H1 (cell line): ENCODE measurements around the gene VAV2. TPM values are rescaled to one million over a fixed set of nuclear protein-coding genes. Genes with fewer than 3 reads are reported as not detected.

ENCODE experiments used
- CTCF ChIA-PET: fragments of 300-600 bp; sonication (Branson Sonifier 250); formaldehyde crosslinking; loops from one replicate; lab custom pipeline; 2021; ENCODE audit not compliant: partially characterized antibody; lab: Charles Lee
- POLR2A ChIA-PET: fragments of 300-600 bp; sonication (Branson Sonifier 250); formaldehyde crosslinking; loops from one replicate; lab custom pipeline; 2021; ENCODE audit warnings: inconsistent platforms; ENCODE audit not compliant: partially characterized antibody; lab: Charles Lee
- DNase-seq, 2 experiments: peaks; one replicate each; pipeline versions ENCODE4 v3.0.0 to v3.0.0-alpha.2; 2010 to 2022; ENCODE audit warnings: low spot score in 2 of 2, low read depth in 1 of 2, mixed read lengths in 1 of 2
- FAIRE-seq: peaks from 2 replicates; lab custom pipeline; 2011; peaks lifted over from hg19 to GRCh38; lab: Jason Lieb, UNC
- H2AFZ ChIP-seq: 2 replicates; pipeline ENCODE4 v1.8.1; 2012; ENCODE audit warnings: low read length, inconsistent platforms
- H2AK5ac ChIP-seq: 2 replicates; pipeline ENCODE4 v1.6.1; 2013; ENCODE audit warnings: low read depth, low read length
- H2BK120ac ChIP-seq: replicated peaks from 2 replicates; pipeline ENCODE3; 2013; ENCODE audit warnings: low read depth, low read length, inconsistent platforms
- H2BK12ac ChIP-seq: 2 replicates; pipeline ENCODE4 v1.6.1; 2013; ENCODE audit warnings: low read depth, low read length
- H2BK15ac ChIP-seq: 2 replicates; pipeline ENCODE4 v1.6.1; 2013; ENCODE audit warnings: low read length
- H2BK20ac ChIP-seq: 2 replicates; pipeline ENCODE4 v1.6.1; 2013; ENCODE audit warnings: low read length
- H2BK5ac ChIP-seq: 2 replicates; pipeline ENCODE4 v1.6.1; 2013; ENCODE audit warnings: low read depth, low read length
- H3K14ac ChIP-seq: 2 replicates; pipeline ENCODE4 v1.6.1; 2013; ENCODE audit warnings: inconsistent platforms; ENCODE audit not compliant: insufficient read length
- H3K18ac ChIP-seq: 2 replicates; pipeline ENCODE4 v1.6.1; 2013; ENCODE audit warnings: low read length; ENCODE audit errors: extremely low read depth
- H3K23ac ChIP-seq: 2 replicates; pipeline ENCODE4 v1.6.1; 2013; ENCODE audit warnings: inconsistent platforms; ENCODE audit not compliant: insufficient read length
- H3K23me2 ChIP-seq: 2 replicates; pipeline ENCODE4 v1.6.1; 2013; ENCODE audit warnings: low read depth, low read length
- H3K27ac ChIP-seq: 2 replicates; pipeline ENCODE4 v1.6.1; 2011; ENCODE audit warnings: low read depth, low read length, inconsistent platforms
- H3K27me3 ChIP-seq, 4 experiments: replicated peaks in 1 of 4; 1 replicate in 1 of 4; 2 replicates in 3 of 4; pipeline versions ENCODE4 v1.6.1 to v1.8.1; 2011 to 2013; ENCODE audit warnings: low read length in 3 of 4, mild to moderate bottlenecking in 3 of 4, inconsistent platforms in 2 of 4, mixed read lengths in 2 of 4, moderate library complexity in 1 of 4; ENCODE audit not compliant: control insufficient read depth in 3 of 4, insufficient read depth in 3 of 4; ENCODE audit errors: extremely low read depth in 1 of 4
- H3K36me3 ChIP-seq, 4 experiments: 2 replicates each; pipeline versions ENCODE4 v1.6.1 to v1.8.1; 2011 to 2013; ENCODE audit warnings: mild to moderate bottlenecking in 4 of 4, low read length in 3 of 4, moderate library complexity in 2 of 4, control low read depth in 1 of 4, inconsistent platforms in 1 of 4; ENCODE audit not compliant: insufficient read depth in 4 of 4, control insufficient read depth in 2 of 4
- H3K4ac ChIP-seq: replicated peaks from 2 replicates; pipeline ENCODE3; 2013; ENCODE audit warnings: low read length, low read depth, mixed read lengths, inconsistent platforms; ENCODE audit not compliant: insufficient read length
- H3K4me1 ChIP-seq, 4 experiments: replicated peaks in 1 of 4; 1 replicate in 1 of 4; 2 replicates in 3 of 4; pipeline versions ENCODE4 v1.6.1 to v1.8.1; 2011 to 2013; ENCODE audit warnings: low read length in 3 of 4, inconsistent platforms in 2 of 4, mixed read lengths in 1 of 4; ENCODE audit not compliant: insufficient read depth in 4 of 4, control insufficient read depth in 3 of 4
- H3K4me2 ChIP-seq, 2 experiments: 2 replicates each; pipeline versions ENCODE4 v1.6.1 to v1.8.1; 2011 to 2013; ENCODE audit warnings: low read depth in 2 of 2, low read length in 2 of 2, control low read depth in 1 of 2, inconsistent platforms in 1 of 2, mild to moderate bottlenecking in 1 of 2; ENCODE audit not compliant: insufficient read depth in 1 of 2
- H3K4me3 ChIP-seq, 4 experiments: fragments of 200-600, 300-600 bp in 1 of 4; sonication (generic), shearing (Covaris generic), sonication (Bioruptor Twin) in 1 of 4; 2 replicates each; pipeline versions ENCODE4 v1.5.1 to v1.8.1; 2011 to 2016; ENCODE audit warnings: low read length in 4 of 4, low read depth in 3 of 4, control low read depth in 2 of 4, inconsistent platforms in 2 of 4, mild to moderate bottlenecking in 2 of 4, mixed read lengths in 1 of 4, moderate library complexity in 1 of 4; ENCODE audit not compliant: insufficient read depth in 2 of 4; ENCODE audit errors: extremely low read depth in 1 of 4
- H3K56ac ChIP-seq: replicated peaks from 2 replicates; pipeline ENCODE3; 2013; ENCODE audit warnings: low read depth, mild to moderate bottlenecking, mixed read lengths, low read length, inconsistent platforms; ENCODE audit not compliant: insufficient read length
- H3K79me1 ChIP-seq: 2 replicates; pipeline ENCODE4 v1.6.1; 2013; ENCODE audit warnings: low read depth, low read length, control low read depth
- H3K79me2 ChIP-seq, 2 experiments: 2 replicates each; pipeline versions ENCODE4 v1.6.1 to v1.8.1; 2012 to 2013; ENCODE audit warnings: low read length in 2 of 2, mild to moderate bottlenecking in 2 of 2, inconsistent platforms in 1 of 2; ENCODE audit not compliant: insufficient read depth in 2 of 2, control insufficient read depth in 1 of 2
- H3K9ac ChIP-seq, 4 experiments: replicated peaks in 1 of 4; 1 replicate in 1 of 4; 2 replicates in 3 of 4; pipeline versions ENCODE4 v1.6.1 to v1.8.1; 2011 to 2013; ENCODE audit warnings: low read depth in 3 of 4, low read length in 3 of 4, control low read depth in 2 of 4, mild to moderate bottlenecking in 2 of 4, moderate library complexity in 2 of 4, inconsistent platforms in 1 of 4; ENCODE audit errors: extremely low read depth in 1 of 4
- H3K9me3 ChIP-seq, 2 experiments: 2 replicates each; pipeline versions ENCODE4 v1.6.1 to v1.8.1; 2012 to 2013; ENCODE audit warnings: mild to moderate bottlenecking in 2 of 2, moderate library complexity in 2 of 2, control low read depth in 1 of 2, inconsistent platforms in 1 of 2, low read depth in 1 of 2, low read length in 1 of 2, mixed read lengths in 1 of 2; ENCODE audit not compliant: insufficient read depth in 2 of 2
- H4K20me1 ChIP-seq, 2 experiments: replicated peaks in 1 of 2; 2 replicates each; pipeline versions ENCODE3 to v1.8.1; 2011 to 2013; ENCODE audit warnings: inconsistent platforms in 2 of 2, low read length in 2 of 2, mild to moderate bottlenecking in 1 of 2; ENCODE audit not compliant: insufficient read depth in 2 of 2, control insufficient read depth in 1 of 2
- H4K5ac ChIP-seq: 2 replicates; pipeline ENCODE4 v1.6.1; 2013; ENCODE audit warnings: low read length, low read depth, mixed read lengths, inconsistent platforms; ENCODE audit not compliant: insufficient read length
- H4K8ac ChIP-seq: 2 replicates; pipeline ENCODE4 v1.8.0; 2013; ENCODE audit warnings: mild to moderate bottlenecking, moderate library complexity, low read length, inconsistent platforms; ENCODE audit not compliant: insufficient read depth; ENCODE audit errors: extremely low read depth
- H4K91ac ChIP-seq: replicated peaks from 2 replicates; pipeline ENCODE3; 2013; ENCODE audit warnings: low read length, mixed read lengths, inconsistent platforms; ENCODE audit not compliant: insufficient read length
- CBX5 ChIP-seq: fragments of 300-800, 300-1000 bp; sonication (generic); IDR thresholded peaks from 2 replicates; pipeline ENCODE4 v1.7.1; 2016; ENCODE audit warnings: antibody characterized with exemption, low read length, low read depth
- CBX8 ChIP-seq: fragments of 300-800, 300-1000 bp; sonication (generic); IDR thresholded peaks from 2 replicates; pipeline ENCODE4 v1.7.1; 2016; ENCODE audit warnings: low read depth, low read length, borderline replicate concordance
- CHD2 ChIP-seq: IDR thresholded peaks from 2 replicates; pipeline ENCODE4 v1.6.1; 2012; ENCODE audit warnings: low read length, improper control_type of control experiment
- EP300 ChIP-seq, 2 experiments: IDR thresholded peaks; 1 replicate in 1 of 2; 2 replicates in 1 of 2; pipeline ENCODE4 v1.6.1; 2011 to 2012; ENCODE audit warnings: low read depth in 2 of 2, low read length in 2 of 2, mild to moderate bottlenecking in 2 of 2, borderline replicate concordance in 1 of 2, inconsistent platforms in 1 of 2, moderate library complexity in 1 of 2
- EZH2 ChIP-seq: fragments of 200-600 bp; sonication (generic); IDR thresholded peaks from 2 replicates; pipeline ENCODE4 v1.7.1; 2012; ENCODE audit warnings: low read depth, mild to moderate bottlenecking, moderate library complexity, low read length, inconsistent platforms; ENCODE audit not compliant: severe bottlenecking
- NRF1 ChIP-seq: IDR thresholded peaks from 2 replicates; pipeline ENCODE4 v1.6.1; 2011; ENCODE audit warnings: mild to moderate bottlenecking, low read depth, low read length, improper control_type of control experiment
- RNF2 ChIP-seq: fragments of 200-900, 300-1000 bp; sonication (generic); IDR thresholded peaks from 2 replicates; pipeline ENCODE4 v1.7.1; 2016; ENCODE audit warnings: borderline replicate concordance, low read depth, mild to moderate bottlenecking, antibody characterized with exemption, low read length; ENCODE audit not compliant: poor library complexity, severe bottlenecking; ENCODE audit errors: missing control alignments
- SIX5 ChIP-seq: IDR thresholded peaks from 2 replicates; pipeline ENCODE4 v1.6.1; 2011; ENCODE audit warnings: mild to moderate bottlenecking, low read depth, low read length
- SP4 ChIP-seq: IDR thresholded peaks from 2 replicates; pipeline ENCODE4 v1.6.1; 2012; ENCODE audit warnings: low read length, inconsistent platforms
- SRF ChIP-seq: IDR thresholded peaks from 2 replicates; pipeline ENCODE4 v1.6.1; 2011; ENCODE audit warnings: mild to moderate bottlenecking, low read depth, low read length, moderate library complexity
- WGBS, 2 experiments: shearing (Covaris generic) in 1 of 2; methylation state at CpG; one replicate each; pipeline versions ENCODE4 v1.1.6 to v1.1.7; 2013 to 2015; ENCODE audit warnings: low lambda C conversion rate in 2 of 2, mixed read lengths in 2 of 2, inconsistent platforms in 1 of 2, low coverage in 1 of 2, missing lambda C conversion rate in 1 of 2; ENCODE audit not compliant: insufficient replicate concordance in 2 of 2, insufficient coverage in 1 of 2, insufficient read length in 1 of 2; ENCODE audit errors: extremely low coverage in 1 of 2, missing lambda C conversion rate in 1 of 2; 5-methylcytosine and 5-hydroxymethylcytosine counted together
- polyA plus RNA-seq, 7 experiments: library from polyadenylated mRNA; depleted of rRNA in 3 of 7; stranded (reverse) in 5 of 7; unstranded in 2 of 7; fragments of >200 nt in 5 of 7; fragments of 200-250 nt in 2 of 7; gene quantifications; 1 replicate in 5 of 7; 2 replicates in 1 of 7; 4 replicates in 1 of 7; pipeline versions ENCODE4 v1.2.1 to v1.2.3, GENCODE V29; 2011 to 2013; ENCODE audit warnings: missing spikeins in 2 of 7, mixed read lengths in 2 of 7
- total RNA-seq: library from RNA; stranded (reverse); fragmentation: NEBNext Ultra II Directional; extraction: Animal tissue kit (Norgen Biotek cat#: 25700); gene quantifications from 2 replicates; pipeline ENCODE4 v1.2.1, GENCODE V29; 2021
- TF ChIP-seq, protein P1 (sequence below), 3 experiments: IDR thresholded peaks; 1 replicate in 2 of 3; 2 replicates in 1 of 3; pipeline versions ENCODE4 v1.5.1 to v1.6.1; 2011; ENCODE audit warnings: low read length in 3 of 3, mild to moderate bottlenecking in 3 of 3, inconsistent platforms in 2 of 3, low read depth in 1 of 3, moderate library complexity in 1 of 3; ENCODE audit not compliant: insufficient read depth in 1 of 3; ENCODE audit errors: control extremely low read depth in 1 of 3

The VAV2 gene
- total and polyA plus RNA-seq, 2 of the 8 experiments (the other 6 are each of a cell fraction or from before 2014, with no cell fraction given), result 13.6 to 37.6 TPM

DNA sequence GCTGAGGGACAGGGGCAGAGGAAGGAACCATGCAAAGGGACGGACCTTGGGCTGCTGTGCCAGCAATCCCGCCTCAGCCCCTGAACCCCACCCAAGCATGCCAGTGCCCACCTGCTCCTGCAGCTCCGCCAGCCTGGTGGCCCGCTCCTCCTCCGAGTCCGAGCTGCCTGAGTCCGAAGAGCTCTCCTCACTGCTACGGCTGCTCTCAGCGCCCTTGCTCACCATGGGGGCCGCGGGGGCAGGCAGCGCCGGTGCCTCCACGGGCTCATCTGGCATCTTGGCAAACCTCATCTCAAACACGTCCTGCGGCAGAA lies 49.5 kb upstream of the VAV2 start:
- Histone ChIP-seq H2BK12ac (no peak overlapping the region), H4K5ac (no peak overlapping the region), H3K4ac (no peak overlapping the region), H4K8ac (no peak overlapping the region), H3K9me3 (no peaks in the 10 kb centered on the region), H2BK5ac (no peak overlapping the region), H2AK5ac (no peak overlapping the region), H3K27me3 (no peaks in the 10 kb centered on the region), H3K14ac (no peak overlapping the region), H3K23ac (no peak overlapping the region), H3K4me2 (no peak overlapping the region), H3K9ac (no peak overlapping the region), H3K79me1 (peaks cover 4% of the 10 kb centered on the region; the same call in 1 of the 2 replicates), H3K4me3 (no peak overlapping the region), H3K27ac (no peak overlapping the region), H3K23me2 (no peaks in the 10 kb centered on the region), H3K56ac (no peak overlapping the region), H4K91ac (no peak overlapping the region), H2BK20ac (no peak overlapping the region), H3K79me2 (no peaks in the 10 kb centered on the region), H2BK120ac (no peak overlapping the region), H2AFZ (no peak overlapping the region), H2BK15ac (no peak overlapping the region), H4K20me1 (peaks cover 12 to 14% of the 10 kb centered on the region in 2 experiments), H3K36me3 (peaks cover 27 to 65% (median 47%) of the 10 kb centered on the region in 4 experiments), H3K18ac (no peak overlapping the region), H3K4me1 (no peaks in the 10 kb centered on the region; a peak in 1 of 7 replicates)
- CTCF ChIA-PET, result interaction anchor here (0.9 to 1.2 kb wide), 2 partner anchors 15 to 105 kb away, joined by 3 read pairs; no protein-coding TSS in a partner anchor
- 91% methylated on average over 16 of the region's 16 CpGs; no CpG with 5 or more reads in 1 of the 2 experiments for WGBS, 2 experiments
- FAIRE-seq (no peak), DNase-seq (no peak)
- POLR2A ChIA-PET, result no interaction called here
- TF ChIP-seq CBX8 (no peak), NRF1 (no peak), EP300 (IDR thresholded peaks at IDR 0.05; ENCODE audit: borderline replicate concordance in 1 of 2, low read depth in 2 of 2, low read length in 2 of 2) (no peak), CHD2 (no peak), SRF (no peak), SIX5 (no peak), EZH2 (no peak), CBX5 (no peak), RNF2 (no peak), SP4 (no peak)
- TF ChIP-seq, protein P1, sequence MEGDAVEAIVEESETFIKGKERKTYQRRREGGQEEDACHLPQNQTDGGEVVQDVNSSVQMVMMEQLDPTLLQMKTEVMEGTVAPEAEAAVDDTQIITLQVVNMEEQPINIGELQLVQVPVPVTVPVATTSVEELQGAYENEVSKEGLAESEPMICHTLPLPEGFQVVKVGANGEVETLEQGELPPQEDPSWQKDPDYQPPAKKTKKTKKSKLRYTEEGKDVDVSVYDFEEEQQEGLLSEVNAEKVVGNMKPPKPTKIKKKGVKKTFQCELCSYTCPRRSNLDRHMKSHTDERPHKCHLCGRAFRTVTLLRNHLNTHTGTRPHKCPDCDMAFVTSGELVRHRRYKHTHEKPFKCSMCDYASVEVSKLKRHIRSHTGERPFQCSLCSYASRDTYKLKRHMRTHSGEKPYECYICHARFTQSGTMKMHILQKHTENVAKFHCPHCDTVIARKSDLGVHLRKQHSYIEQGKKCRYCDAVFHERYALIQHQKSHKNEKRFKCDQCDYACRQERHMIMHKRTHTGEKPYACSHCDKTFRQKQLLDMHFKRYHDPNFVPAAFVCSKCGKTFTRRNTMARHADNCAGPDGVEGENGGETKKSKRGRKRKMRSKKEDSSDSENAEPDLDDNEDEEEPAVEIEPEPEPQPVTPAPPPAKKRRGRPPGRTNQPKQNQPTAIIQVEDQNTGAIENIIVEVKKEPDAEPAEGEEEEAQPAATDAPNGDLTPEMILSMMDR (IDR thresholded peaks at IDR 0.05; ENCODE audit: control extremely low read depth in 1 of 3, insufficient read depth in 1 of 3, low read depth in 1 of 3, low read length in 3 of 3), result no peak
